H1 (cell line): ENCODE data around the gene NDFIP2. TPM values are rescaled to one million over a fixed set of nuclear protein-coding genes. Genes with fewer than 3 reads are reported as not detected.

Experiments
- CHD7 ChIP-seq: fragments of 300-600 bp; sonication (generic); IDR thresholded peaks from 2 replicates; pipeline ENCODE4 v1.7.1; 2012; ENCODE audit warnings: low read length, moderate library complexity, mild to moderate bottlenecking, inconsistent platforms; ENCODE audit not compliant: insufficient replicate concordance
- USF2 ChIP-seq: IDR thresholded peaks from 2 replicates; pipeline ENCODE4 v1.6.1; 2011; ENCODE audit warnings: low read length, improper control_type of control experiment
- polyA plus RNA-seq, 7 experiments: library from polyadenylated mRNA; depleted of rRNA in 3 of 7; stranded (reverse) in 5 of 7; unstranded in 2 of 7; fragments of >200 nt in 5 of 7; fragments of 200-250 nt in 2 of 7; gene quantifications; 1 replicate in 5 of 7; 2 replicates in 1 of 7; 4 replicates in 1 of 7; pipeline versions ENCODE4 v1.2.1 to v1.2.3, GENCODE V29; 2011 to 2013; ENCODE audit warnings: missing spikeins in 2 of 7, mixed read lengths in 2 of 7
- total RNA-seq: library from RNA; stranded (reverse); fragmentation: NEBNext Ultra II Directional; extraction: Animal tissue kit (Norgen Biotek cat#: 25700); gene quantifications from 2 replicates; pipeline ENCODE4 v1.2.1, GENCODE V29; 2021

Gene NDFIP2
- total and polyA plus RNA-seq, 2 of the 8 experiments (the other 6 are each of a cell fraction or from before 2014, with no cell fraction given) = 11.1 to 32.9 TPM

GRCh38 chr13:79483086-79483706 is 2.2 kb downstream of the NDFIP2 start (continued):
- no peak for TF ChIP-seq CHD7
- no peak for TF ChIP-seq USF2
